ENCODE results near the gene PIP5K1C.

DNA sequence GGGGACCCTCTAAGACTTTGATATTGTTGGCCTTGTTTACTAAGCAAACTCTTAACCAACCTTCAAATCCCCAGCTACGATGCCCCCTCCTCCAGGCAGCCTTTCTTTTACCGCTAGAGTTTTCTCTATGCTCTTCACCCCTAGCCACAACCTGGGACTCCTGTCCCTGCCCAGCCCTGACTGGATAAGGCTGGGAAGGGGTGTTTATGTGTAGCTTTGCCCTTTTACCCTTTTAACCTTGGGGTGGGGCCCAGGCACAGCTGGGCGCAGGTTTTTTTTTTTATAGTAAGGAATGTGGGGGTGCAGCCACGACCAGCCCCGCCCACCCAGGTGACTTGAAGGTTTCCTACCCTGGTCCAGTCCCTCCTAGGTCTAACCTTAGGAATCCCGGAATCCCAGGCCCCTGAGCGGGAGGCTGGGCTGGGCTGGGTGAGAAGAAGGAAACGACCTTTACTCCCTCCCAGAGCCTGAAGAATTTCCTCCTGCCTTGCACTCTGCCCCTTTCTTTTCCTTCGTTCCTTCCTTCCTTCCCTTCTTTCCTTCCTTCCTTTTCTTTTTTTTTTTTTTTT is 20.2 kb upstream of the PIP5K1C start:
- TF ChIP-seq, protein P1, sequence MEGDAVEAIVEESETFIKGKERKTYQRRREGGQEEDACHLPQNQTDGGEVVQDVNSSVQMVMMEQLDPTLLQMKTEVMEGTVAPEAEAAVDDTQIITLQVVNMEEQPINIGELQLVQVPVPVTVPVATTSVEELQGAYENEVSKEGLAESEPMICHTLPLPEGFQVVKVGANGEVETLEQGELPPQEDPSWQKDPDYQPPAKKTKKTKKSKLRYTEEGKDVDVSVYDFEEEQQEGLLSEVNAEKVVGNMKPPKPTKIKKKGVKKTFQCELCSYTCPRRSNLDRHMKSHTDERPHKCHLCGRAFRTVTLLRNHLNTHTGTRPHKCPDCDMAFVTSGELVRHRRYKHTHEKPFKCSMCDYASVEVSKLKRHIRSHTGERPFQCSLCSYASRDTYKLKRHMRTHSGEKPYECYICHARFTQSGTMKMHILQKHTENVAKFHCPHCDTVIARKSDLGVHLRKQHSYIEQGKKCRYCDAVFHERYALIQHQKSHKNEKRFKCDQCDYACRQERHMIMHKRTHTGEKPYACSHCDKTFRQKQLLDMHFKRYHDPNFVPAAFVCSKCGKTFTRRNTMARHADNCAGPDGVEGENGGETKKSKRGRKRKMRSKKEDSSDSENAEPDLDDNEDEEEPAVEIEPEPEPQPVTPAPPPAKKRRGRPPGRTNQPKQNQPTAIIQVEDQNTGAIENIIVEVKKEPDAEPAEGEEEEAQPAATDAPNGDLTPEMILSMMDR (IDR thresholded peaks at IDR 0.05; ENCODE audit: insufficient read depth, low read length, poor library complexity, severe bottlenecking) = no peak
- no peak for TF ChIP-seq EZH2phosphoT487 (conservative IDR thresholded peaks at IDR 0.05; ENCODE audit: low read length)
